HG02938 (cell line): ENCODE measurements around the gene SUN1.

Experiments used
- ATAC-seq: cut with Tn5 transposase; IDR thresholded peaks from one replicate; pipeline ENCODE4 v1.9.1; 2021; ENCODE audit warnings: mild to moderate bottlenecking, moderate library complexity; ENCODE audit not compliant: unreplicated experiment

Gene SUN1

DNA sequence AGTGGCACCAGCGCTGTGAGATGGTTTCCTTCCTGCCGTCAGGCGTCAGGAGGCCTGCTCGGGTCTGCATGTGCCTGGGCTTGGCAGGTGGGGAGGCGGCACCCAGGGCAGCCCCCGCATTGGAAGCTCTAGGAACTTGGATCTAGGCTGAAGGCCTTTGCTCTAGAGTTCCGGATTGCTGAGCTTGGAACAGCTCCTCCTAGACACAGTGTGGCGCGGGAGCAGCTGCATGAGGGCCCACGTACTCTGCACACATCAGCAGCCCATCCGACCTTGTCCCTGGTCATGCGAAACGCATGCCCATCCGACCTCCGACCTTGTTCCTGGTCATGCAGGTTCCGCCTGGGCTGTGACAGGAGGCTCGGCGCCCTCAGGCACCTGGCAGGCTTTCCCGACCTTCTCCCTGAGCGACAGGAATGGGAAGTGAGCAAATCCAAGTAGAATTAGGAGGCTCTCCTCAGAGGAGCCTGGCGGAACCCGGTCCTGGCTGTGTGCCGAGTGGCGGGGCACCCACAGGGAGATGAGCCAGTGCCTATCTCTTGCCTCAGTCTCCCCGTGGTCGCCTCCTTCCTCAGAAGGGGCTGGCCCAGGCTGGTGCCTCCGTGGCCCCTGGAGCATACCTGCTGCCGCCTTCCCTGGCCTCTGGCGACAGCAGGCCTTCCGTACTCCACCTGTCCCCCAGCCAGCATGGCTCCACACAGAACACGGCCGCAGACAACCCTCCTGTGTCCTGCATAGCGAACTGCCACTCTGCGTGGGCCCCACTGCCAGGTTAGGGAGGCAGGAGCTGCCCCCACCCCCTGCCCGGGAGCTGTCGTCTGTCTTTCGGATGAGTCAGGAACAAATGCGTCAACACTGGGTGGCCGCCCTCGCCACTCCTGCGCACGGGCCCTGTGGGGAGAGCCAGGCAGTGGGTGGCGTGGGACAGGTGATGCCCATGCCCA, 56.1 kb downstream of the SUN1 start:
- ATAC-seq: no peak

- ATAC-seq: no peak
These were observed 56.7 kb downstream of the SUN1 start for GRCh38 chr7:889025-889390.

DNA sequence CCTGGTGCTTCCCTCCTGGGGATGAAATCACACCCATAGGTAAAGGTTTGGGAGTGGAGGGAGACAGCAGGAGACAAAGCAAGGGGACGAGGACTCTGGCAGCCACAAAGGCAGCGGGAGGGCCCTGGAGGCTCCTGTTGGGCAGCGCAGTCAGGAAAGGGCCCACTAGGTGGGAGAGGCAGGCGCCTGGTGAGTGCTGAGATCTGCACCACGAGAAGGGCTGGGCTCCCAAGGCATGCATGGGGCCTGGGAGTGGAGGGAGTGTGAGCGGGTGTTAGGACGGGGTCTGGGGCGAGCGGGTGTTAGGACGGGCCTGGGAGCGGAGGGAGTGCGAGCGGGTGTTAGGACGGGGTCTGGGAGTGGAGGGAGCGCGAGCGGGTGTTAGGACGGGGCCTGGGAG, 57.1 kb downstream of the SUN1 start:
- no peak for ATAC-seq

- ATAC-seq: no peak
These were observed 58.6 kb downstream of the SUN1 start for GRCh38 chr7:890868-891267.

DNA sequence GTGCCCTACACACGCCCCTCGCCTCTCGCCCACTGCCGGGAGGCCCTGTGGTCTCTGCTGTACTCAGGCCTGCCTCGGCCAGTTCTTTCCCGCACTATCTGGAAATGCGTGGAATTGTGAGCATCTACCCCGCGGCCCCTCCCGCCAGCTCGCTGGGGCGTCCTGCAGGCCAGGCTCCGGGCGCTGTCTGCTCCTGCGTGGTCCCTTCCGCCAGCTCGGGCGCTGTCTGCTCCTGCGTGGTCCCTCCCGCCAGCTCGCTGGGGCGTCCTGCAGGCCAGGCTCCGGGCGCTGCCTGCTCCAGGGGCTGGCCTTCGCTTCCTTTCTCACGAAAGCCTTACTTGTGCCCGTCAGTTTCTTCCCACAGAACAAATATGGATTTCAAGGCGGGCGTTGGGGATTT, 59.0 kb downstream of the SUN1 start:
- ATAC-seq: no peak

GRCh38 chr7:891805-892204, 59.5 kb downstream of the SUN1 start:
- no peak for ATAC-seq

DNA sequence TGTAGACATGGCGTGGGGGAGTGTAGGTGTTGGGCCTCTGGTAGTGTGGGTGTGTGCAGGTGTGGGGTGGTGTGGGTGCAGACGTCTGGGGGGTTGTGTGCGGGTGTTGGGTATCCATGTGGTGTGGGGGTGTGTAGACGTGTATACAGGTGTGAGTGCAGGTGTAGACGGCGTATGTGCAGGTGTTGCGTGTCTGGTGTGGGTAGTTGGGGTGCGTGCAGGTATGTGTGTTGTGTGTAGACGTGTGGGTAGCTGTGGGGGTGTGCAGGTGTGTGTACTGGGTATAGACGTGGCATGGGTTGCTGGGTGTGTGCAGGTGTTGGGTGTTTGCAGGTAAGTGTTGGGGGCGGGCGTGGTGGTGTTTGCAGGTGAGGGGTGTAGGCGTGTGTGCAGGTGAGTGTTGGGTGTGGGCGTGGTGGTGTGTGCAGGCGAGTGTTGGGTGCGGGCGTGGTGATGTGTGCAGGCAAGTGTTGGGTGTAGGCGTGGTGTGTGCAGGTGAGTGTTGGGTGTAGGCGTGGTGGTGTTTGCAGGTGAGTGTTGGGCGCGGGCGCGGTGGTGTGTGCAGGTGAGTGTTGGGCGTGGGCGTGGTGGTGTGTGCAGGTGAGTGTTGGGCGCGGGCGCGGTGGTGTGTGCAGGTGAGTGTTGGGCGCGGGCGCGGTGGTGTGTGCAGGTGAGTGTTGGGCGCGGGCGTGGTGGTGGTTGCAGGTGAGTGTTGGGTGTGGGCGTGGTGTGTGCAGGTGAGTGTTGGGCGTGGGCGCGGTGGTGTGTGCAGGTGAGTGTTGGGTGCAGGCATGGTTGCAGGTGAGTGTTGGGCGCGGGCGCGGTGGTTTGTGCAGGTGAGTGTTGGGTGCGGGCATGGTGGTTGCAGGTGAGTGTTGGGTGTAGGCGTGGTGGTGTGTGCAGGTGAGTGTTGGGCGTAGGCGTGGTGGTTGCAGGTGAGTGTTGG, 60.6 kb downstream of the SUN1 start:
- ATAC-seq: no peak

DNA sequence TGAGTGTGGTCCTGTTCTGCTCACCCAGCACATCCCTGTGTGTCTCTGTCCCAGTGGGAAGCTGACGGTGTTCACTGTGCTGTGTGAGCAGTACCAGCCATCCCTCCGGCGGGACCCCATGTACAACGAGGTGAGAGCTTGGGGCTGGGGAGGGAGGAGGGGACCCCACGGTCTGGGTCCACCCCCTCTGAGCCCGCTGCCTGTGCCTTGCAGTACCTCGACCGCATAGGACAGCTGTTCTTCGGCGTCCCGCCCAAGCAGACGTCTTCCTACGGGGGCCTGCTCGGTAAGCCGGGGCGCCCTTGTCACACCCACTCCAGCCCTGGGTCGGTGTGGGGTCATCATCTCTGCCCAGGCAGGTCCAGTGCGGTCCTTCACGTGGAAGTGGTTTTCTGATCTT, 61.4 kb downstream of the SUN1 start:
- no peak for ATAC-seq

GRCh38 chr7:894164-894867, 62.0 kb downstream of the SUN1 start:
- no peak for ATAC-seq

- no peak for ATAC-seq
These were observed 62.7 kb downstream of the SUN1 start for GRCh38 chr7:894927-895450.

DNA sequence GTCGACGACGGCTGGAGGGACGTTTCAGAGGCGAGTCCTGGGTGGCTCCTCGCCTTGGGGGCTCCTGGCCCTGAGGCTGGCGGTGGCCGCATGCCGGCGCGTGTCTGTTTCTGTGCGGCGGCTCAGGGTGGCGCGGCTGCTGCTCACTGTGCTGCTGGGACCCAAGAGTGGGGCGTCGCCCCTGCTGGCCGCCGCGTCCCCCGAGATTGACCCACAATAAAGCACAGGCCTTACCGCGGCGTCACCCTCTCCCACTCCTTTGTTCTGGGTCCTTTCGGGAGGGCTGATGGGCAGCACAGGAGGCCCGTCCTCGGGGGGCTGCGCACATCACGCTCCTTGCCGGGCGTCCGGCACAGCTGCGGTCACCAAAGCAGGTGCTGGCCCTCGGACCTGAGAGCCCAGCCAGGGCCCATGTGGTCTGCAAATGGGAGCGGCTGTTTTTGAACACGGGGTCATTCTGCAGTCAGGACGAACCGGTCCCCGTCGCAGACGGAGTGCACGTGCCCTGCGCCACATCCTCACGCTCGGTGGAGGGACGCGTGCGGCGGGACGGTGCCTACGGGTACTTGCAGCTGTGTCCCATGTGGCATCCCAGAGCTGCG, 63.3 kb downstream of the SUN1 start:
- ATAC-seq: no peak

- no peak for ATAC-seq
These were observed 64.2 kb downstream of the SUN1 start for GRCh38 chr7:896346-897075.

DNA sequence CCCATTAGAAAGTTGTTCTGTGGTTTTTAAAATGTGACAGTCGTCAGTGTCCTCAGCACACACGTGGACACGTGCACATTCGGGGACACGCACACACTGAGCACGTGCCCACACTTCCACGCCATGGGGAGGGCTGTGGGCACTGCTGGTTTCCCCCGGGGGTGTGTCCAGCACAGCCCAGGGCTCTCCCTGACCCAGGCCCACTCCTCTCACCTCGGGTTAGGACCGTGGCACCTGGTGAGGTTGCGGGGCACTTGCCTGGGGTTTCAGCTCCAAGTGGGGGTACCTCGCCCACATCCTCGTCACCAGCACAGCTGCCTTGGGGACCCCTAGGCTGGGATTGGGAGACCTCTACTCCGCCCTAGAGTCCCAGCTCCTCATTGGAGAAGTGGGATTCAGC, 64.8 kb downstream of the SUN1 start:
- no peak for ATAC-seq

DNA sequence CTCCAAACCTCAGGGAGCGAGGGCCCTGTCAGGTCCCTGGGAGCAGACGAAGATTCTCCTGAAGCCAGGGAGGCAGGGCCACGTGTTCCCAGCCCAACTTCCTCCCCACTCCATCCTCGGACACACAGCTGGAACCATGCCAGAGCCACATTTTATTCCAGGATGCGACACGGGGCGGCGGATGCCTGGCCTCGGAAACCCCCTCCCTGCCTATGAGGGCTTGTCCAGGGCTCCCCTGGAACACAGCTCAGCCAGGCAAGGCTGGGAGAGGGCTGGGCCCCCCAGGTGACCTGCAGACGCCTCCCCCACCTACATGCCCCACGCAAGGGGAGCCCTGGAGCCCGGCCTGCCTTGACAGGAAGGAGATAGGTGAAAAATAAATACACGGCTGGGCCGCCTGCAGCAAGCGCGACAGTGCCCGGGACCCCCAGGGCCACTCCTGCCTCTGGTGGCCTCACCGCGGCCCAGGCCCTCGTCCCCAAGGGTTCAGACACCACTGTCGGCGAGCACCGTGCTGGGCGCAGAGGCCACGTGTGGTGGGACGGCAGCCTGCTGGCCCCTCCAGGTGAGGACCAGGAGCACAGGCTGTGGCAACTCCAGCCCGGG, 65.6 kb downstream of the SUN1 start:
- no peak for ATAC-seq

- no peak for ATAC-seq
These were observed 66.2 kb downstream of the SUN1 start for GRCh38 chr7:898460-898854.

- no peak for ATAC-seq
These were observed 66.8 kb downstream of the SUN1 start for GRCh38 chr7:898855-899681.

- no peak for ATAC-seq
These were observed 67.5 kb downstream of the SUN1 start for GRCh38 chr7:899806-900205.

- ATAC-seq: no peak
These were observed 68.2 kb downstream of the SUN1 start for GRCh38 chr7:900331-901040.
